A673 (cell line): ENCODE results near the gene FOXP4. TPM values are rescaled to one million over a fixed set of nuclear protein-coding genes. Genes with fewer than 3 reads are reported as not detected.

Experiments used
- BruUV-seq: library from RNA; stranded (reverse); fragments of 400-500 nt; replicated peaks from 2 replicates; lab custom pipeline; 2021; lab: Mats Ljungman, UMichigan
- CTCF ChIA-PET: fragments of 300-600 bp; sonication (Branson Sonifier 250); formaldehyde crosslinking; loops from one replicate; lab custom pipeline; 2022; ENCODE audit warnings: antibody characterized with exemption; lab: Charles Lee
- POLR2A ChIA-PET: fragments of 300-600 bp; sonication (Branson Sonifier 250); formaldehyde crosslinking; loops from one replicate; lab custom pipeline; 2022; ENCODE audit warnings: antibody characterized with exemption; ENCODE audit not compliant: low non-redundant PET; lab: Charles Lee
- DNase-seq: peaks from one replicate; pipeline ENCODE4 v3.0.0-alpha.2; 2015; ENCODE audit warnings: low spot score
- H3K27ac ChIP-seq: fragments of 200-600 bp; sonication (generic); 2 replicates; pipeline ENCODE4 v1.5.1; 2016; ENCODE audit warnings: mixed run types, low read depth, mild to moderate bottlenecking, mixed read lengths, antibody characterized with exemption, low read length; ENCODE audit not compliant: poor library complexity, severe bottlenecking
- H3K27me3 ChIP-seq: fragments of 200-600 bp; sonication (generic); replicated peaks from 2 replicates; pipeline ENCODE4 v1.6.1; 2017; ENCODE audit warnings: mixed run types, low read depth, mild to moderate bottlenecking, mixed read lengths, antibody characterized with exemption, low read length; ENCODE audit not compliant: insufficient read depth, poor library complexity
- H3K36me3 ChIP-seq: fragments of 200-600 bp; sonication (generic); 2 replicates; pipeline ENCODE4 v1.6.1; 2016; ENCODE audit warnings: mixed run types, mild to moderate bottlenecking, mixed read lengths, antibody characterized with exemption, low read length; ENCODE audit not compliant: insufficient read depth, poor library complexity, severe bottlenecking
- H3K4me1 ChIP-seq: fragments of 200-600 bp; sonication (generic); 2 replicates; pipeline ENCODE4 v1.6.1; 2017; ENCODE audit warnings: mixed run types, mild to moderate bottlenecking, mixed read lengths, antibody characterized with exemption, low read length; ENCODE audit not compliant: insufficient read depth, poor library complexity, severe bottlenecking
- H3K4me3 ChIP-seq: fragments of 200-600 bp; sonication (generic); 2 replicates; pipeline ENCODE4 v1.5.1; 2016; ENCODE audit warnings: low read depth, mixed run types, mild to moderate bottlenecking, mixed read lengths, low read length; ENCODE audit not compliant: poor library complexity, severe bottlenecking
- H3K9me3 ChIP-seq: fragments of 200-600 bp; sonication (generic); 2 replicates; pipeline ENCODE4 v1.6.1; 2016; ENCODE audit warnings: mixed run types, low read depth, mild to moderate bottlenecking, mixed read lengths, antibody characterized with exemption, low read length; ENCODE audit not compliant: poor library complexity, severe bottlenecking
- EZH2 ChIP-seq: fragments of 200-600 bp; sonication (generic); IDR thresholded peaks from 2 replicates; pipeline ENCODE4 v1.6.1; 2017; ENCODE audit warnings: borderline replicate concordance, low read depth, mild to moderate bottlenecking, mixed read lengths, antibody characterized with exemption, low read length; ENCODE audit not compliant: poor library complexity, severe bottlenecking
- intact Hi-C: fragments of 100-400 bp; cut with micrococcal nuclease; formaldehyde crosslinking; loops from one replicate; pipeline ENCODE4 v1.10.0; 2022; ENCODE audit not compliant: unreplicated experiment
- total RNA-seq: library from RNA; stranded (reverse); gene quantifications from 2 replicates; pipeline ENCODE4 v1.2.3, GENCODE V29; 2021
- TF ChIP-seq, protein P1 (sequence below): fragments of 300-800, 200-600 bp; sonication (generic); conservative IDR thresholded peaks from 2 replicates; pipeline ENCODE4 v1.5.1; 2017; ENCODE audit warnings: low read depth, mild to moderate bottlenecking, antibody characterized with exemption, low read length, moderate library complexity, mixed read lengths

Gene FOXP4
- total RNA-seq, 1 experiment from 2014 or later, result 53.9 TPM

- Histone ChIP-seq H3K4me3 (no peak overlapping the region), H3K4me1 (peaks cover 15% of the 10 kb centered on the region), H3K36me3 (peaks cover 5% of the 10 kb centered on the region), H3K9me3 (no peaks in the 10 kb centered on the region), H3K27me3 (no peaks in the 10 kb centered on the region), H3K27ac (no peak overlapping the region)
- intact Hi-C loops, result no loop called here
- DNase-seq, result no peak
- TF ChIP-seq, protein P1, sequence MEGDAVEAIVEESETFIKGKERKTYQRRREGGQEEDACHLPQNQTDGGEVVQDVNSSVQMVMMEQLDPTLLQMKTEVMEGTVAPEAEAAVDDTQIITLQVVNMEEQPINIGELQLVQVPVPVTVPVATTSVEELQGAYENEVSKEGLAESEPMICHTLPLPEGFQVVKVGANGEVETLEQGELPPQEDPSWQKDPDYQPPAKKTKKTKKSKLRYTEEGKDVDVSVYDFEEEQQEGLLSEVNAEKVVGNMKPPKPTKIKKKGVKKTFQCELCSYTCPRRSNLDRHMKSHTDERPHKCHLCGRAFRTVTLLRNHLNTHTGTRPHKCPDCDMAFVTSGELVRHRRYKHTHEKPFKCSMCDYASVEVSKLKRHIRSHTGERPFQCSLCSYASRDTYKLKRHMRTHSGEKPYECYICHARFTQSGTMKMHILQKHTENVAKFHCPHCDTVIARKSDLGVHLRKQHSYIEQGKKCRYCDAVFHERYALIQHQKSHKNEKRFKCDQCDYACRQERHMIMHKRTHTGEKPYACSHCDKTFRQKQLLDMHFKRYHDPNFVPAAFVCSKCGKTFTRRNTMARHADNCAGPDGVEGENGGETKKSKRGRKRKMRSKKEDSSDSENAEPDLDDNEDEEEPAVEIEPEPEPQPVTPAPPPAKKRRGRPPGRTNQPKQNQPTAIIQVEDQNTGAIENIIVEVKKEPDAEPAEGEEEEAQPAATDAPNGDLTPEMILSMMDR, result no peak
- no peak for TF ChIP-seq EZH2
- BruUV-seq, result no TSS peak
- POLR2A ChIA-PET, result no interaction called here
- CTCF ChIA-PET, result no interaction called here
These were observed 38.0 kb downstream of the FOXP4 start for GRCh38 chr6:41584205-41584604.

- TF ChIP-seq, protein P1, result no peak
- no peak for TF ChIP-seq EZH2
- Histone ChIP-seq H3K4me1 (peaks cover 10% of the 10 kb centered on the region), H3K4me3 (no peak overlapping the region), H3K27me3 (no peaks in the 10 kb centered on the region), H3K27ac (no peak overlapping the region), H3K36me3 (peaks cover 7% of the 10 kb centered on the region), H3K9me3 (no peaks in the 10 kb centered on the region)
- intact Hi-C loops, result no loop called here
- CTCF ChIA-PET, result no interaction called here
- POLR2A ChIA-PET, result no interaction called here
- BruUV-seq, result no TSS peak
- no peak for DNase-seq
These were observed 38.6 kb downstream of the FOXP4 start for GRCh38 chr6:41584668-41585205.

GRCh38 chr6:41585605-41586004 lies 39.4 kb downstream of the FOXP4 start:
- TF ChIP-seq EZH2, result no peak
- TF ChIP-seq, protein P1, result no peak
- Histone ChIP-seq H3K27ac (no peak overlapping the region), H3K27me3 (no peaks in the 10 kb centered on the region), H3K4me3 (no peak overlapping the region), H3K4me1 (peaks cover 10% of the 10 kb centered on the region), H3K36me3 (peaks cover 7% of the 10 kb centered on the region), H3K9me3 (no peaks in the 10 kb centered on the region)
- no peak for DNase-seq
- no TSS peak for BruUV-seq
- ChIA-PET CTCF (no interaction called here), POLR2A (no interaction called here)
- intact Hi-C loops, result no loop called here
